ENCODE measurements around the gene UBR4. TPM values are rescaled to one million over a fixed set of nuclear protein-coding genes. Genes with fewer than 3 reads are reported as not detected.

Gene UBR4
- total and polyA plus RNA-seq, 2 experiments from 2014 or later = 49.4 to 63.7 TPM

DNA sequence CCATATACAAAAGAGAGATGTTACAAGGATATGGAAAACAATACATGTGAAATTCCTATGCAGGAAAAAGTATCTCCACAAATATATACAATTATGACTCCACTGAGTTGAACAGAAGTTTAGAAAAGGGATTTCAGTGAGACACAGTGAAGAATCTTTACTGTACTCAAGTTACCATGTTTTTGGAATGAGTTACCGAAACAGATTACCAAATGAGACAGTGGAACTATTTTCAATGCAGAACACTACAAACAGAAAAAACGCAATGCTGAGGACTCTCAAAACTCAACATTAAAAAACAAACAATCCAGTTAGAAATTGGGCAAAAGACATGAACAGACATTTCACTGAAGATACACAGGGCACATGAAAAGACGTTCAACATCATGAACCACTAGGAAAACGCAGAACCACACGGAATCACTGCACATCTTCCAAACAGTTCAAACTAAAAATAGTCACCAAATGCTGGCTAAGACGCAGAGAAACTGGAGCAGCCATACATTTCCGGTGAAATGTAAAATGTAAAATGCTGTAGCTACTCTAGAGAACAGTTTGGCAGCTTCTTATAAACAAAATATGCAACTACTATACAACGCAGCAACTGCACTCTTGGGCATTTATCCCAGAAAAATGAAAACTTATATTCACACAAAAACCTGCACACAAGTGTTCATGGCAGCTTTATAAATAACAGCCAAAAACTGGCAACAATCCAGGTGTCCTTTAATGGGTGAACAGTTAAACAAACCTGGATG lies 118.7 kb downstream of the UBR4 start:
- in situ Hi-C loops (cut with MboI) = no loop called here
- DNase-seq = no peak
- H3K36me3 ChIP-seq (ENCODE audit: low read depth) = peaks cover 88% of the 10 kb centered on the region
- no peak overlapping the region for H3K27ac ChIP-seq
- no peak overlapping the region for H2AFZ ChIP-seq
- no peaks in the 10 kb centered on the region for H3K27me3 ChIP-seq (replicated peaks; ENCODE audit: insufficient read depth)
- no peaks in the 10 kb centered on the region for H4K20me1 ChIP-seq (ENCODE audit: insufficient read depth)
- H3K9me2 ChIP-seq (ENCODE audit: insufficient read depth) = no peaks in the 10 kb centered on the region
- H3F3A ChIP-seq (ENCODE audit: insufficient read depth) = peaks cover 4% of the 10 kb centered on the region; the same call in 1 of the 2 replicates
- TF ChIP-seq EZH2phosphoT487 (IDR thresholded peaks at IDR 0.05; ENCODE audit: insufficient read depth, low read depth) (no peak), EZH2 (IDR thresholded peaks at IDR 0.05; ENCODE audit: insufficient read depth, poor library complexity, severe bottlenecking) (no peak)
- H3K4me3 ChIP-seq = no peak overlapping the region
- WGBS, 2 experiments (ENCODE audit: low coverage in 1 of 2, low lambda C conversion rate in 2 of 2, missing lambda C conversion rate in 2 of 2) = 88 to 90% methylated on average over 8 of the region's 8 CpGs
- no peak overlapping the region for H3K4me2 ChIP-seq (ENCODE audit: unreplicated experiment)
- H3K9ac ChIP-seq = no peak overlapping the region
- H3K4me1 ChIP-seq (ENCODE audit: insufficient read depth) = no peaks in the 10 kb centered on the region
- 0 out of 2 replicates have a peak, but pooled peaks cover 10% of the 10 kb centered on the region for H3K79me2 ChIP-seq (ENCODE audit: insufficient read depth)
- no peaks in the 10 kb centered on the region for H3K9me3 ChIP-seq (ENCODE audit: low read depth)

DNA sequence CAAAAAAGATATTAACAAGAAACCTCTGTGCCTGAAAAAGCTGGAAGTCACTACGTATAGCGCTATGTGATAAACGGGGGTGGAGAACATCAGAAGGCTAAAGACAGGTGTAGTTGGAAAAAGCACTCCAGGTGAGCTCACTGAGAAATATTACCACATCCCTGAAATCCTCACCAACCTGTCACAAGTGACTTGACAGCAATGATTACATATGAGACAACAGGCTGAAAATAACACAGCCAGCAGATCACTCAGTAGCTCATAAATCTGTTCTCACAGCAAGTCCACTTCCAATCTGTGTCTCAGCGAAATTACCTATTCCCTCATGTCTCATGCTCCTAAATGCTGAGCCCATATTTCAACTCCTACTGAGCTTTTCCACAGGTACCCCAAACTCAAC lies 120.5 kb downstream of the UBR4 start:
- Histone ChIP-seq H3K9me2 (ENCODE audit: insufficient read depth) (no peaks in the 10 kb centered on the region), H3K4me1 (ENCODE audit: insufficient read depth) (no peaks in the 10 kb centered on the region), H3F3A (ENCODE audit: insufficient read depth) (peaks cover 4% of the 10 kb centered on the region; the same call in 1 of the 2 replicates), H4K20me1 (ENCODE audit: insufficient read depth) (no peaks in the 10 kb centered on the region), H2AFZ (no peak overlapping the region), H3K27ac (no peak overlapping the region), H3K4me3 (no peak overlapping the region), H3K9ac (no peak overlapping the region), H3K4me2 (ENCODE audit: unreplicated experiment) (no peak overlapping the region), H3K36me3 (ENCODE audit: low read depth) (peaks cover 84% of the 10 kb centered on the region), H3K79me2 (ENCODE audit: insufficient read depth) (0 out of 2 replicates have a peak, but pooled peaks cover 10% of the 10 kb centered on the region), H3K9me3 (ENCODE audit: low read depth) (no peaks in the 10 kb centered on the region), H3K27me3 (replicated peaks; ENCODE audit: insufficient read depth) (no peaks in the 10 kb centered on the region)
- in situ Hi-C loops (cut with MboI) = no loop called here
- TF ChIP-seq EZH2phosphoT487 (IDR thresholded peaks at IDR 0.05; ENCODE audit: insufficient read depth, low read depth) = no peak
- no peak for TF ChIP-seq EZH2 (IDR thresholded peaks at IDR 0.05; ENCODE audit: insufficient read depth, poor library complexity, severe bottlenecking)
- WGBS, 2 experiments (ENCODE audit: low coverage in 1 of 2, low lambda C conversion rate in 2 of 2, missing lambda C conversion rate in 2 of 2) = 96 to 97% methylated on average over 4 of the region's 4 CpGs
- DNase-seq = no peak

DNA sequence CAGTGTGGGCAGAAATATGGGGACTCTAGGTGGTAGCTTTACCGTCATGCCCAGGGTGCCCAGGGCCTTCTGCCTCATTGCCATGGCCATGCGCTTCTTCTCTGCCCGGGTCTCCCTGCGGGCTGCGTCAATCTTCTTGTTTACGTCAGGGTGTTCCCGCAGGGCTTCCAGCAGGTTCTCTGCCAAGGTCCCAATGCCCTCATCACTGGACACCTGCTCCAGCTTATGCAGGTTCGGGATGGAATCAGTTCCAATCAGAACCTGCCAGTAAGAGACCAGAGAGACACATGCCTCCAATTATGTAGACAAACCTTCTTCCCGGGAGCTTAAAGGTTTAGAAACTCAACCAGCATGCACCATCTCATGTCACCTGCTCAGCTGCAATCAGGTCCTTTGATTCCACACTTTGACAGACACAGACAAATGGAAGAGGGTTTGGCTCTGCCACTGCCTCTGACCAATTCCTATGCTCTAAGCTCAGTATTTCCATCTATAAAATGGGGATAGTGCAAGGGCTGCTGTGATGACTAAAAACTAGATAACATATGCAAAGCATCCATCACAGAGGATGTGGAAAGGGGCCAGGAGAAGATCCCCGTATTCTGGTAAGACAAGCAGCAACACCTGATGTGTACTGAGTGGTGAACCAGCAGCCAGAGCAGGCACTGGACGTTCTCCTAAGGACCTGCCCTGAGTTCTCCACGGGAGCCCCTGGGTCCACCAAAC lies 121.2 kb downstream of the UBR4 start:
- no peak overlapping the region for H3K4me2 ChIP-seq (ENCODE audit: unreplicated experiment)
- no peaks in the 10 kb centered on the region for H3K9me2 ChIP-seq (ENCODE audit: insufficient read depth)
- in situ Hi-C loops (cut with MboI) = no loop called here
- H3K27ac ChIP-seq = no peak overlapping the region
- no peaks in the 10 kb centered on the region for H3K4me1 ChIP-seq (ENCODE audit: insufficient read depth)
- H3K9ac ChIP-seq = no peak overlapping the region
- 92 to 94% methylated on average over 12 of the region's 12 CpGs for WGBS, 2 experiments (ENCODE audit: low coverage in 1 of 2, low lambda C conversion rate in 2 of 2, missing lambda C conversion rate in 2 of 2)
- H3F3A ChIP-seq (ENCODE audit: insufficient read depth) = peaks cover 4% of the 10 kb centered on the region; the same call in 1 of the 2 replicates
- H2AFZ ChIP-seq = no peak overlapping the region
- no peak for TF ChIP-seq EZH2phosphoT487 (IDR thresholded peaks at IDR 0.05; ENCODE audit: insufficient read depth, low read depth)
- TF ChIP-seq EZH2 (IDR thresholded peaks at IDR 0.05; ENCODE audit: insufficient read depth, poor library complexity, severe bottlenecking) = no peak
- peaks cover 84% of the 10 kb centered on the region for H3K36me3 ChIP-seq (ENCODE audit: low read depth)
- no peak overlapping the region for H3K4me3 ChIP-seq
- no peaks in the 10 kb centered on the region for H4K20me1 ChIP-seq (ENCODE audit: insufficient read depth)
- H3K27me3 ChIP-seq (replicated peaks; ENCODE audit: insufficient read depth) = no peaks in the 10 kb centered on the region
- no peaks in the 10 kb centered on the region for H3K9me3 ChIP-seq (ENCODE audit: low read depth)
- DNase-seq = no peak
- 0 out of 2 replicates have a peak, but pooled peaks cover 10% of the 10 kb centered on the region for H3K79me2 ChIP-seq (ENCODE audit: insufficient read depth)

DNA sequence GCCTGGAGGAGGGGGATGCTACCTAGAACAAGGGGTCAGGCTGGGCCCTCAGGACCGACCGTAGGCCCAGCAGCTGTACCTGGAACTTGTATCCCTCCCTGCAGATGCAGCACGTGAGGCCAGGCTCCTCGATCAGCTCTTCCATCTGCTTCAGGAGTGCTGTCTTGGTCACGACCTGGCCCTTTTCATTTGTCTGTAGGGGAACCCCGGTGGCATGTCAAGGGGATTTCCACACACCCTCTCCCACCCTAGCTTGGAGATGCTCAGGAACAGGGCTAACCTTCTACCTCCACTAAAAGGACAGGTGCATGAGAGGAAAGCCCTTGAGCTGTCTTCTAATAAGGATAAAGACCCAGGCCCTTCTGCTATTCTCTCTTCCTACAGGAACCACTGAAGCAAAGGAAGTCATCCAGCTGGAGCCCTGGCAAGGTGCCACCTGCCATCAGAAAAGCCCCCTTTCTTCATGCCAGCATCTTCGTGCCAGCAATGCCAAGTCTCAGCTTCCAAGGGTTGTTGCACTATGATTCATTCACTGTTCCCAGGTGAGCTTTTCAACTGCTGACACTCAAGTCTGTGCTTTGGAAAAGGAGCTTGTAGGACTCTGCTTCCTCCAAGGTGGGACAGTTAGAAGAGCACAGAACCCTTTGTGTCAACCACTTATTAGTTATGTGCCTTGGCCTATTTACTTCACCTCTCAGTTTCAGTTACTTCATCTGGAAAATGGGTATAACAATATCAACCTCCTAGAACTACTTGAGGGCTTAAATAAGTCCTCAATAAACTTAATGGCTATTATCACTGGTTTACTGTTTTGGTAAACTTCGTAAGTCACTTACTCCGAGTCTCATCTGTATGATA lies 122.1 kb downstream of the UBR4 start:
- Histone ChIP-seq H3K36me3 (ENCODE audit: low read depth) (peaks cover 84% of the 10 kb centered on the region), H3K4me3 (no peak overlapping the region), H3K4me2 (ENCODE audit: unreplicated experiment) (no peak overlapping the region), H3K9me3 (ENCODE audit: low read depth) (no peaks in the 10 kb centered on the region), H3K9ac (no peak overlapping the region), H3K27ac (no peak overlapping the region), H3F3A (ENCODE audit: insufficient read depth) (peaks cover 11% of the 10 kb centered on the region; the same call in 1 of the 2 replicates), H3K79me2 (ENCODE audit: insufficient read depth) (0 out of 2 replicates have a peak, but pooled peaks cover 10% of the 10 kb centered on the region), H4K20me1 (ENCODE audit: insufficient read depth) (no peaks in the 10 kb centered on the region), H2AFZ (no peak overlapping the region), H3K27me3 (replicated peaks; ENCODE audit: insufficient read depth) (no peaks in the 10 kb centered on the region), H3K9me2 (ENCODE audit: insufficient read depth) (no peaks in the 10 kb centered on the region), H3K4me1 (ENCODE audit: insufficient read depth) (no peaks in the 10 kb centered on the region)
- in situ Hi-C loops (cut with MboI) = no loop called here
- TF ChIP-seq EZH2phosphoT487 (IDR thresholded peaks at IDR 0.05; ENCODE audit: insufficient read depth, low read depth) = no peak
- TF ChIP-seq EZH2 (IDR thresholded peaks at IDR 0.05; ENCODE audit: insufficient read depth, poor library complexity, severe bottlenecking) = no peak
- no peak for DNase-seq
- 77 to 84% methylated on average over 9 of the region's 9 CpGs for WGBS, 2 experiments (ENCODE audit: low coverage in 1 of 2, low lambda C conversion rate in 2 of 2, missing lambda C conversion rate in 2 of 2)

Data from GM23248 (cell line).